ENCODE measurements around the gene TMED3.

- no peak for TF ChIP-seq CTCF (IDR thresholded peaks at IDR 0.05)
- no peak for TF ChIP-seq POLR2A (IDR thresholded peaks at IDR 0.05)
Observed at GRCh38 chr15:79311901-79312553, 1.1 kb downstream of the TMED3 start.

Data from thyroid gland (tissue), 4 donors.